Mesenchymal stem cell (in vitro differentiated cells and primary cell): ENCODE results near the gene SHISA7.

ENCODE experiments used
- DNase-seq: peaks from one replicate; pipeline ENCODE4 v3.0.0-alpha.2; 2013
- H2AFZ ChIP-seq: one replicate; pipeline ENCODE4 v1.6.1; 2013; ENCODE audit warnings: low read depth, mild to moderate bottlenecking, control low read depth, inconsistent platforms, low read length, moderate library complexity
- H2AK5ac ChIP-seq: 2 replicates; pipeline ENCODE4 v1.6.1; 2013; ENCODE audit warnings: low read length, moderate library complexity, mild to moderate bottlenecking, inconsistent platforms; ENCODE audit not compliant: severe bottlenecking
- H2BK120ac ChIP-seq: one replicate; pipeline ENCODE4 v1.6.1; 2013; ENCODE audit warnings: low read depth, mild to moderate bottlenecking, inconsistent platforms, low read length, moderate library complexity
- H2BK12ac ChIP-seq, 2 experiments: one replicate each; pipeline ENCODE4 v1.6.1; 2013; ENCODE audit warnings: inconsistent platforms in 2 of 2, low read length in 2 of 2, mild to moderate bottlenecking in 2 of 2, moderate library complexity in 2 of 2, control low read depth in 1 of 2
- H2BK15ac ChIP-seq: one replicate; pipeline ENCODE4 v1.6.1; 2013; ENCODE audit warnings: mild to moderate bottlenecking, low read depth, inconsistent platforms; ENCODE audit not compliant: poor library complexity, severe bottlenecking
- H2BK5ac ChIP-seq: 2 replicates; pipeline ENCODE4 v1.6.1; 2013; ENCODE audit warnings: low read depth, mild to moderate bottlenecking, low read length, control low read depth, inconsistent platforms; ENCODE audit not compliant: poor library complexity, severe bottlenecking
- H3K14ac ChIP-seq, 2 experiments: one replicate each; pipeline ENCODE4 v1.6.1; 2013; ENCODE audit warnings: inconsistent platforms in 2 of 2, low read length in 2 of 2, control low read depth in 1 of 2, mild to moderate bottlenecking in 1 of 2, moderate library complexity in 1 of 2
- H3K18ac ChIP-seq, 2 experiments: one replicate each; pipeline ENCODE4 v1.6.1; 2013; ENCODE audit warnings: inconsistent platforms in 2 of 2, low read length in 2 of 2, control low read depth in 1 of 2, low read depth in 1 of 2, mild to moderate bottlenecking in 1 of 2
- H3K23ac ChIP-seq, 2 experiments: one replicate each; pipeline ENCODE4 v1.6.1; 2013; ENCODE audit warnings: inconsistent platforms in 2 of 2, low read length in 2 of 2, mild to moderate bottlenecking in 2 of 2, moderate library complexity in 2 of 2, control low read depth in 1 of 2
- H3K27ac ChIP-seq: 2 replicates; pipeline ENCODE4 v1.5.1; 2013; ENCODE audit warnings: mild to moderate bottlenecking, moderate library complexity, low read length, control low read depth, inconsistent platforms; ENCODE audit not compliant: poor library complexity, severe bottlenecking
- H3K27me3 ChIP-seq, 2 experiments: 2 replicates each; pipeline versions ENCODE4 v1.6.1 to v1.7.0; 2013; ENCODE audit warnings: low read length in 2 of 2, mild to moderate bottlenecking in 2 of 2, moderate library complexity in 2 of 2, control low read depth in 1 of 2, inconsistent platforms in 1 of 2; ENCODE audit not compliant: control insufficient read depth in 1 of 2, insufficient read depth in 1 of 2
- H3K36me3 ChIP-seq, 2 experiments: 2 replicates each; pipeline versions ENCODE4 v1.6.1 to v1.7.0; 2013; ENCODE audit warnings: low read length in 2 of 2, control low read depth in 1 of 2, inconsistent platforms in 1 of 2, low read depth in 1 of 2, mild to moderate bottlenecking in 1 of 2; ENCODE audit not compliant: insufficient read depth in 2 of 2, control insufficient read depth in 1 of 2
- H3K4ac ChIP-seq, 2 experiments: one replicate each; pipeline ENCODE4 v1.6.1; 2013; ENCODE audit warnings: inconsistent platforms in 2 of 2, low read length in 2 of 2, mild to moderate bottlenecking in 2 of 2, moderate library complexity in 2 of 2, control low read depth in 1 of 2, low read depth in 1 of 2
- H3K4me1 ChIP-seq: 2 replicates; pipeline ENCODE4 v1.6.1; 2013; ENCODE audit warnings: low read depth, low read length, control low read depth; ENCODE audit not compliant: control insufficient read depth, insufficient read depth
- H3K4me2 ChIP-seq: 2 replicates; pipeline ENCODE4 v1.6.1; 2013; ENCODE audit warnings: low read length, mild to moderate bottlenecking, inconsistent platforms; ENCODE audit not compliant: poor library complexity, severe bottlenecking
- H3K4me3 ChIP-seq, 2 experiments: 2 replicates each; pipeline versions ENCODE4 v1.5.1 to v1.7.0; 2013; ENCODE audit warnings: low read length in 2 of 2, mild to moderate bottlenecking in 2 of 2, control low read depth in 1 of 2, low read depth in 1 of 2; ENCODE audit not compliant: insufficient read depth in 1 of 2
- H3K79me1 ChIP-seq: replicated peaks from 2 replicates; pipeline ENCODE4 v1.6.1; 2013; ENCODE audit warnings: mild to moderate bottlenecking, control low read depth, low read length, inconsistent platforms; ENCODE audit not compliant: poor library complexity, severe bottlenecking
- H3K9ac ChIP-seq: 2 replicates; pipeline ENCODE4 v1.7.0; 2013; ENCODE audit warnings: mild to moderate bottlenecking, low read length, moderate library complexity
- H3K9me3 ChIP-seq: 2 replicates; pipeline ENCODE4 v1.7.0; 2013; ENCODE audit warnings: mild to moderate bottlenecking, low read length; ENCODE audit not compliant: control insufficient read depth
- H4K8ac ChIP-seq: one replicate; pipeline ENCODE4 v1.6.1; 2013; ENCODE audit warnings: inconsistent platforms, mild to moderate bottlenecking, low read length, moderate library complexity
- H4K91ac ChIP-seq: one replicate; pipeline ENCODE4 v1.6.1; 2013; ENCODE audit warnings: mild to moderate bottlenecking, low read length, inconsistent platforms
- WGBS: methylation state at CpG from one replicate; pipeline ENCODE4 v1.1.7; 2013; ENCODE audit warnings: mixed read lengths; 5-methylcytosine and 5-hydroxymethylcytosine counted together

SHISA7 gene

DNA sequence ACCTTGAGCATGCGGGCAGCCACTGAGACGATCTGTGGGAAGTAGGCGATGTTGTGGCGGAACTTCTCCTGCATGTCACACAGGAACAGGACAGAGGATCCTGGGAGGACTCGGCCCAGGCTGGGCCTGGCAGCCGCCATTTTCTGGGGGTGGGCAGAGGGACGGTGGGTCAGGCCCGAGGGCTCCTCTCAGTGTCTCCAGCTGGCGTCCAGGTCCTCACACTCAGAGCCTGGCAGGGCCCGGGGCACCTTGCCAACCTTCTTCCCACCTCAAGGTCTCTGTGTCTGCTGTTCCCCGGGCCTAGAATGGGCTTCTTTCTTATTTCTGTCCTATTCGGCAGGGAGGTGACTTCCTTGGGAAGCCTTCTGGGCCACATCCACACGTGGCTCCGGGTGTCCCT is 13.2 kb upstream of the SHISA7 start:
- no peak overlapping the region for H2BK120ac ChIP-seq
- no peaks in the 10 kb centered on the region for H3K9me3 ChIP-seq
- peaks cover 9 to 11% of the 10 kb centered on the region in 2 experiments for H3K27me3 ChIP-seq
- H2BK5ac ChIP-seq = no peak overlapping the region
- H2BK15ac ChIP-seq = no peak overlapping the region
- no peak overlapping the region for H3K27ac ChIP-seq
- no peak overlapping the region for H3K4me3 ChIP-seq
- H3K79me1 ChIP-seq = peaks cover 19% of the 10 kb centered on the region
- no peak overlapping the region for H3K9ac ChIP-seq
- H4K91ac ChIP-seq = no peak overlapping the region
- WGBS = 92% methylated on average over 14 of the region's 14 CpGs
- H2AFZ ChIP-seq = no peak overlapping the region
- no peak overlapping the region for H3K14ac ChIP-seq
- no peak overlapping the region for H3K18ac ChIP-seq
- H3K36me3 ChIP-seq = peaks cover 11 to 39% of the 10 kb centered on the region in 2 experiments
- no peak overlapping the region for H2BK12ac ChIP-seq
- H3K23ac ChIP-seq = no peak overlapping the region
- H4K8ac ChIP-seq = no peak overlapping the region
- no peak overlapping the region for H3K4ac ChIP-seq
- no peak overlapping the region for H3K4me2 ChIP-seq
- no peak for DNase-seq
- no peak overlapping the region for H2AK5ac ChIP-seq
- H3K4me1 ChIP-seq = peaks cover 28% of the 10 kb centered on the region

DNA sequence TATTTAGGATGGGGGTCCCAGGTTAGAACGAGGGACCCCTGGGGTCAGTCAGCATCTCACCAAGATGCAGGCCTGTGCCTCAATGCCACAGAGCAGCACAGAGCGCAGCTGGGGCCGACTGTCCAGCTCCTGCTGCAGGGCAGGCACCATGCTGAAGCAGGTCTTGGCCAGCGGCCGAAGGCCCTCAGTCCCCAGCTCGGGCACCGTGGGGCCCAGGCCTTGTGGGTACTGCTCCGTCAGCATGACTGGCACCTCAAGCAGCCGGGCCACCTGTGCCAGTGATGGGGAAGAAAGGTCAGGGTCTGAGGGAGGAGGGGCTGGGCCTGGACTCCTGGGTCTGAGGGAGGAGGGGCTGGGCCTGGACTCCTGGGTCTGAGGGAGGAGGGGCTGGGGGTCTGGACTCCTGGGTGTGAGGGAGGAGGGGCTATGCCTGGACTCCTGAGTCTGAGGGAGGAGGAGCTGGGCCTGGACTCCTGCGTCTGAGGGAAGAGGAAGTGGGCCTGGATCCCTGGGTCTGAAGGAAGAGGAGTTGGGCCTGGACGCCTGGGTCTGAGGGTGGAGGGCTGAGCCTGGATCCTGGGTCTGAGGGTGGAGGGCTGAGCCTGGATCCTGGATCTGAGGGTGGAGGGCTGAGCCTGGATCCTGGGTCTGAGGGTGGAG is 12.6 kb upstream of the SHISA7 start:
- H3K36me3 ChIP-seq = peaks cover 11 to 39% of the 10 kb centered on the region in 2 experiments

DNA sequence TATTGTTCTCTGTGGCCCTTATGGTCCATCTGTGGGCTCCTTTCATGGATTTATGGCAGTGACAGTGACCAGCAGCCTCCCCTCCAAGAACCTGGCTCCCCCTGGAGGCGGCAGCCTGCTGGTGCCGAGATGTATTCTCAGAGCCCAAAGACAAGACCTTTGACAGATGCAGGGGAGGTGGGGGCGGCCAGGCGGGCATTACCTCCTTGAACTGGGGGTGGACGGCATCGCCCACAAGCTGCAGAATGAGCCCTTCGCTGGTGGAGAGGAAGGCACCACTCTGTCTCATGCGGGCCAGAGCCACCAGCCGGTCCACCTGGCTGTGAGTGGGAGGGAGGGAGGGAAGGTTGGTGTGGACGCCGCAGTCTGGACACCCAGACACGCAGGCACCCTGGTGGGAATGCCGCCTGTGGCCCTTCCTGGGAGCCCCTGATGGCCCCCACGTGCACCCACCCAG is 11.7 kb upstream of the SHISA7 start:
- DNase-seq = peak; percentile 48
- Histone ChIP-seq H3K27ac (no peak overlapping the region), H2BK15ac (no peak overlapping the region), H4K91ac (no peak overlapping the region), H3K9ac (no peak overlapping the region), H3K4me1 (peaks cover 26% of the 10 kb centered on the region), H2AK5ac (no peak overlapping the region), H3K36me3 (peaks cover 11 to 39% of the 10 kb centered on the region in 2 experiments), H3K18ac (no peak overlapping the region), H3K4me3 (no peak overlapping the region), H3K23ac (no peak overlapping the region), H2BK12ac (no peak overlapping the region), H2AFZ (no peak overlapping the region), H3K14ac (no peak overlapping the region), H3K9me3 (no peaks in the 10 kb centered on the region), H4K8ac (no peak overlapping the region), H2BK5ac (no peak overlapping the region), H3K4me2 (no peak overlapping the region), H3K4ac (no peak overlapping the region), H2BK120ac (no peak overlapping the region), H3K27me3 (peaks cover 18 to 21% of the 10 kb centered on the region in 2 experiments), H3K79me1 (peaks cover 17% of the 10 kb centered on the region)
- 63% methylated on average over 14 of the region's 14 CpGs for WGBS

More for the DNA sequence above, 12.6 kb upstream of the SHISA7 start:
- H3K4ac ChIP-seq = no peak overlapping the region
- H3K9me3 ChIP-seq = no peaks in the 10 kb centered on the region
- WGBS = 92% methylated on average over 11 of the region's 11 CpGs
- H3K18ac ChIP-seq = no peak overlapping the region
- H3K23ac ChIP-seq = no peak overlapping the region
- DNase-seq = no peak
- H2BK12ac ChIP-seq = no peak overlapping the region
- no peak overlapping the region for H3K9ac ChIP-seq
- H3K4me1 ChIP-seq = peaks cover 29% of the 10 kb centered on the region
- H3K4me2 ChIP-seq = no peak overlapping the region
- no peak overlapping the region for H4K8ac ChIP-seq
- no peak overlapping the region for H2BK15ac ChIP-seq
- H3K79me1 ChIP-seq = peaks cover 17% of the 10 kb centered on the region
- no peak overlapping the region for H3K14ac ChIP-seq
- H3K27ac ChIP-seq = no peak overlapping the region
- H2BK120ac ChIP-seq = no peak overlapping the region
- no peak overlapping the region for H3K4me3 ChIP-seq
- peaks cover 12 to 14% of the 10 kb centered on the region in 2 experiments for H3K27me3 ChIP-seq
- no peak overlapping the region for H2BK5ac ChIP-seq
- H4K91ac ChIP-seq = no peak overlapping the region
- no peak overlapping the region for H2AK5ac ChIP-seq
- H2AFZ ChIP-seq = no peak overlapping the region

DNA sequence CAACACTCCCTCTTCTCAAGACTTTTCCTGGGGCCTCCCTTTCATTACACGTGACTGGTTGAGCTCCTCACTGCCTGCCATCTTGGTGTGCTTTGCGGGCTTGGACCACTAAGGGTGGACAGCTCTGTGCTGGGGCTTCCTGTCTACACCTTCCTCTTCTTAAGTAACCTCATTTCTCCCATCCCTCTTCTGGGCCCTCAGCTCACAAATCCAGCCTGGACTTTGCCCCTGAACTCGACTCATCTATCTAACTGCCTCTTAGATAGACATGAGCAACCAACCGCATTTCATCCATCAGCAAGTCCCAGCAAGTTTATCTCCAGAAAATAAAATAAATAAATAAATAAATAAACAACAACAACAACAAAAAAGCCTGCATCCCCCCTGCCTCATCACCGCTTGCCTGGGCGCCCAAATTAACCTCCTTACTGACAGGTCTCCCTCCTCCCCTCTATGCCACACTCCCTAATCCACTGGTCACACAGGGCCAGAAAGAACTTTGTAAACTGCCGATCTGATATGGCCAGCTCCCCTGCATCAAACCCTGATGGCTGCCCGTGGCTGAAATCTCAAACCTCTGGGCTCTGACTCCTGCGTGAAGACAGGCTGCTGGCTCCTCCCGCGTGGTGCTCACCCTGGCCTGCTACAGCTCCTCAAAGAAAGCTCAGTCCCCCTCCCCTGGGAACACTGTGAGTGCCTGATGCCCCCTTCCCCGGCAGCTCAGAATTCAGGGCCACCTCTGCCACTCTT is 10.6 kb upstream of the SHISA7 start:
- H3K14ac ChIP-seq = no peak overlapping the region
- H2AK5ac ChIP-seq = no peak overlapping the region
- H2BK12ac ChIP-seq = no peak overlapping the region

More for the DNA sequence above, 10.6 kb upstream of the SHISA7 start:
- H4K8ac ChIP-seq = no peak overlapping the region
- H3K4me1 ChIP-seq = peaks cover 25% of the 10 kb centered on the region
- H2BK15ac ChIP-seq = no peak overlapping the region
- 90% methylated on average over 12 of the region's 12 CpGs for WGBS
- no peak overlapping the region for H2AFZ ChIP-seq
- peaks cover 16% of the 10 kb centered on the region for H3K79me1 ChIP-seq
- H2BK5ac ChIP-seq = no peak overlapping the region
- H3K18ac ChIP-seq = no peak overlapping the region
- no peak overlapping the region for H3K9ac ChIP-seq
- no peak overlapping the region for H3K27ac ChIP-seq
- H3K4ac ChIP-seq = no peak overlapping the region
- no peak overlapping the region for H3K4me3 ChIP-seq
- no peaks in the 10 kb centered on the region for H3K9me3 ChIP-seq
- no peak overlapping the region for H3K4me2 ChIP-seq
- peaks cover 28 to 30% of the 10 kb centered on the region in 2 experiments for H3K27me3 ChIP-seq
- H2BK120ac ChIP-seq = no peak overlapping the region
- no peak overlapping the region for H4K91ac ChIP-seq
- peaks cover 11 to 39% of the 10 kb centered on the region in 2 experiments for H3K36me3 ChIP-seq
- H3K23ac ChIP-seq = no peak overlapping the region
- no peak for DNase-seq
